ENCODE data around the gene ZNF133.

Gene ZNF133

DNA sequence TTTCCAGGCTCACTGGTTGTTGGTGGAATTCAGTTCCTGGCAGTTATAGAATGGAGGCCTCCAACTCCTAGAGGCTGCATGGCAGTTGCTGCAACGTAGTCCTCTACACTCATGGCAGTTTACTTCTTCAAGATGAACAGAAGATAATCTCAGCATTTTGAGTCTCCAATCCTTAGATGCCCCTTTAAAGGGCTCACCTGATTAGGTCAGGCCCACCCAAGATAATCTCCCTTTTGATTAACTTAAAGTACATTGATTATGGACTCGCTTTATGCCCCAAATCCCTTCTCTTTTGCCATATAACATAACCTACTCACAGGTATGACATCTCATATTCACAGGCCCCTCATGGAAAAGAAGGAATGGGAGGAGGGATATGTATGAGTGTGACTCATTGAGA lies 76.4 kb downstream of the ZNF133 start:
- no peak for FAIRE-seq
